ENCODE data around the gene ACTL7B. TPM values are rescaled to one million over a fixed set of nuclear protein-coding genes. Genes with fewer than 3 reads are reported as not detected.
"Not testable (repeated sequence)": the region's sequence is repeated elsewhere in the genome, so short reads cannot be mapped to it uniquely, and the experiment has no call there.

Gene ACTL7B
- total RNA-seq, 1 donor from 2014 or later, result not detected

DNA sequence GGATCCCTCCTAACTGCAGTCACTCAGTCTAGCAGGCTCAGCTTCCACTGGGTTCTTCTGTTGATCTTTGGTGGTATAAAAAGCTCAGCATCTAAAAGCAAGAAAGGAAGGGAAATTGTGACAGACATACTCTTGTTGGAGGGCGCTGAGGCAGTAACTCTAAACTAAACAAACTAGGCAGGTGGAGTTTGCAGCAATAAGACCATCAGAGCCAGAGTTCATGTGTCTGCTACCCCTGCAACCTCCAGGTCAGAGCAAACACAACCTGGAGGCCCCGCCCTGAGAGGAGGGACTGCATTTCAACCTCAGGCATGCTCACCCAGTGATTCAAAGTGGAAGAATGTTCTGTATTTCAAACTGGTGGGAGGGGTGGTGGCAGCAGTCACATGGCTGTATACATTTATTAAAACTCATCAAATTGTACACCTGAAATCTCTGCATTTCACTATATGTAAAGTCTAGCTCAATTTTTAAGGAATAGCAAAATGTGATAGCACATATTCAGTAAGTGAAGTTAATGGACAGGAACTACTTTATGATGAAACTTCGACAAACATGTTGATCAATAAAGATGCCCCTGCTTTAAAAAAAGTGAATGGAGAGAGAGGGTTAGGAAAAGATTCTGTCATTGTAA, 13.4 kb upstream of the ACTL7B start:
- DNase-seq, result no peak

DNA sequence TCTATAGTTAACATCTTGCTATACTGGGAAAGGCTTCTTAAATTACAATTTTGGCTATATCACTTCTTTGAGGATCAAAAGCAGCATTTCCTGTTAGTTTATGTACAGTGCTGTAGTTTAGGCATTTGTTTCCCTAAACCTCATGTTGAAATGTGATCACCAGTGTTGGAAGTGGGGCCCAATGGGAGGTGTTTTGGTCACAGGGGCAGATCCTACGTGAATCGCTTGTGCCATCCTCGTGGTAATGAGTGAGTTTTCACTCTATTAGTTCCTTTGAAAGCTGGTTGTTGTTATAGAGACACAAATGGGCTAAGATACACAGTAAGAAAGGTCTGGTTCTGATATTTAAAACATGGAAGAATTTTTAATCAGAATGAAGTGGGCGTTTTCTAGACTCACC, 12.0 kb upstream of the ACTL7B start:
- DNase-seq, result no peak

DNA sequence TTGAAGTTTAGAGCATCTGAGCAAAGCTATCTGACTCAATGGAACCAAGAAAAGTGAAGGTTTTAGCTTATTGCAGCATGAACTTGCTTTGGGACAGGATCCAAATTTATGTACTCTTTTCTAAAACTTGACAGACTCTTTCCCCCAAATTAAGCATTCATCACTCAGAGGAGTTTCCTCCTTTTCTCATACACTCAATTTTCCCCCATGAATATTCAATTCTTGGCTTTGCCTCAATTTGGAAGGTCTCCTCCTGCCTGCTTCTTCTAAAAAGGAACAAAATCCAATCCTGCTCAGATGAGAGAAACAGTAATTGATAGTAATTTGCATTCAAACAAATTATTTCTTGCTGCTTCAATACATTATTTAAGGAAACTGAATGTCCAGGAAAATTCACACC, 11.3 kb upstream of the ACTL7B start:
- no peak for DNase-seq

DNA sequence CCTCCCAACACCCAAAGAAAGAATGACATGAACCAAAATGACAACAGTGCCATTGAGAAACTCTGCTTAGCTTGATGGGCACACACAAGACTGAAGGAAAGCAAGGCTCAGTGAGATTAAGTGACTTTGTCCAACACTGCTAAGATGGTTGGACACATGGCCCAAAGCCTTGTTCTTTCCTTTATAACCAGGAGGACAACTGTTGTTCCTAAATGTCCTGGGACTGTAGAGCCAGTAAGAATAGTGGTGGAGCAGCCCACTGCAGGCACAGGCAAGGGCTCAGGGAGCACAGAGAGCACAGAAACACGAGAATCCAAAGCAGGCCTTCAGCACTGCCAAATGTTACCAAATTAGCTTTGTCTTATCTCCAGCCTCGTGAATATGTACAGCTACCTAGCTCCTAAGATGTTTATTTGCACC, 10.2 kb upstream of the ACTL7B start:
- DNase-seq, result no peak

DNA sequence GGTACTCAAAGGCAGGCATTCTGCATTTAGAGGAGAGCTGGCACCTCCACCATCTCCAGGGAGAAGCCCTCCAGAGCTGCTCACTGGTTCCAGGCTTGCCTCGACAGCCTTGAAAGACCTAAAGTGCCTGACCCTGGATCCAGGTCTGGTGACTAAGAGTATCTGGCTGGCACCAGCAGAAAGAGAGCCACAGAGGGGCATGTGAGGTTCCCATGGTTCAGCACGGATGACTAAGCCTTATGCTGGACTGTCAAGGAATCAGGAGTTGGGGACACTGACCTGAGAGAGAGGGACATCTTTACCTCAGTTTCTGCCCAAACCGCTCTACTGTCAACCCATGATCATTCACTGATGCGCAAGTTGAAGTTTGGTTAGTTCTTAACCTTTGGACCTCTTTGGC, 9.3 kb upstream of the ACTL7B start:
- no peak for DNase-seq

DNA sequence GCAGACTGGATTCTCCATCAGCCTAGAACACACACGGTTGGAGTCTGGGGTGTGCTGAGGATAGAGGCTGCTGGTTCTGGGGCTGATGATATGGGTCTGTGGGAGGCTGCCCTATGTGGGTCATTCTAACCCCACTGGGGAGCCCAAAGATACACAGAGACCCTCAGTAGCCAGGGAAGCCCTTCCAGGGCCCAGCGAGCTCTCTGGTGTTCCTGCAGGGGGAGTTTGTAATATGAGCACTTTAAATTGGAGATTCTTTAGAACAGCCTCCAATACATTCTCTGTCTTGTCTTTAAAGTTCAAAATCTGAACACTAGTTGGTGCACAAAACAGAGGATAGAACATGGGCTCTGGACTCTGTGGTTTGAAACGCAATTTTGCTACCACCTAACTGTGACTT, 8.7 kb upstream of the ACTL7B start:
- DNase-seq, result no peak

DNA sequence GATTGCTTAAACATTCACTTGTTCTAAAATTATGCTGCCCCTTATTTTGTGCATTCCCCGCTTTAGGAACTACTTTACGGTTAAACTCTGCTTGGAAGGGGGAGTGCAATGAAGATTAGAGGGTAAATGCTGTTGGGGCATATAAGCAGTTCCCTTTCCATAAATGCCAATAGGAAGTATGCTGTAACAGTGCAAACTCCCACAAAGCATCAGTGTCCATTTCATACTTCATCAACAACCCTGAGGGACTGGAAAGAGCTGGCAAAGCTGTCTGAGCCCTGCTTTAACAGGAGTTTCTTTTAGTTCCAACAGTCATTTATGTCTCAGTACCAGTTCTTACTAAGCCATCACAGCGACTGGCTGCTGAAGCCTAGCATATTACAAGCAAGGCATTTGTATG, 8.1 kb upstream of the ACTL7B start:
- no peak for DNase-seq

DNA sequence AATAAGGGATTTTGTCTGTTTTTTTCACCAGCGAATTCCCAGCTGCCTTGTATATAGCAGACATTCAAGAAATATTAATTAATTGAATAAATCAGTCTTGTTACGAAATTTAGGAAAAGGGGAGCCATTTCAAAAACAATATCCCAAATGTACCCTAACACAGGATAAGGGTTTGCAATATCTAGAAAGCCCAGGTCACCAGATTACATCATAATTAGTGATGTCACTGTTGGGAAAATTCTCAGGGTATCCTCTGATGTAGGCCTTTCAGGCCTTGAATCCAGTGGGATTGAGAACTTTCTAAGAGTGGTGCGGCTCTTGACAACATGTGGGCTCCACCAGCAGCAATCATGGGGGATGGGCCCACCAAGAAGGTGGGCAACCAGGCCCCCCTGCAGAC, 6.2 kb upstream of the ACTL7B start, which contains the start of gene ACTL7A:
Gene ACTL7A (plus strand): TSS at position 270 of the 400 bp plus-strand sequence. CDS start 57 bp downstream, at position 327.
- no peak for DNase-seq

DNA sequence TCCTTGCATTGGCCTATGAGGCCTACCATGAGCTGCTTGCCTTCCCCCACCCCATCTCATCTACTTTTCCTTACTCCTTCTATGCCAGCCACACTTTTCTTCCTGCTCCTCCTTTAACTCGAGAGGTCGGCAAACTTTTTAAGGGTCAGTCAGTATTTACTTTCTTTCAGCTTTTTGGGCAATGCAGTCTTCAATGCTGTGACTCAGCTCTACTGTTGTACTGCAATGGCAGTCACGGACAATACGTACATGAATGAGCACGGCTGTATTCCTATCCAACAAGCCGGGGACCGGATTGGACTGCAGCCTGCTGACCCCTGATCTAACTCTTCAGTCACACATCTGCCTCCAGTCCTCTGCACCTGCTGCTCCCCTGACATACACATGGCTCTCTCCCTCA, 5.7 kb upstream of the ACTL7B start:
- DNase-seq, result no peak

DNA sequence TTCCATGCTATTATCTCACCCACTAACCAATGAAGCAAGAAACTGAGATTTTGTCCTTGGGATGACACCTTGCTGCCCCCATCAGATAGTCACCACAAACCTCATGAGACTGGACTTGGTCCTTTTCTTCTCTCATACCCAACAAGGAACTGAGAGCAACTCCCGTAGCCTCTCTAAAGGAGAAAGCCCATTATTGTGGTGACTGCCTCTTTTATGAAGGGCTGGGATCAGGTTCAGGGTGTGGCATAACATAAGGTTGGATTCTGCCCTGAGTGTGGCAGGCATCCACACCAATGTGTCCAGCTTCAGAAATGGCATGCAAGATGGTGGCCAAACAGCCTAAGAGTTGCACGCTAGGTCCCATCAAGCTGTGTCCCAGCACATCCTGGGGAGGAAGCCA, 5.0 kb upstream of the ACTL7B start:
- no peak for DNase-seq

DNA sequence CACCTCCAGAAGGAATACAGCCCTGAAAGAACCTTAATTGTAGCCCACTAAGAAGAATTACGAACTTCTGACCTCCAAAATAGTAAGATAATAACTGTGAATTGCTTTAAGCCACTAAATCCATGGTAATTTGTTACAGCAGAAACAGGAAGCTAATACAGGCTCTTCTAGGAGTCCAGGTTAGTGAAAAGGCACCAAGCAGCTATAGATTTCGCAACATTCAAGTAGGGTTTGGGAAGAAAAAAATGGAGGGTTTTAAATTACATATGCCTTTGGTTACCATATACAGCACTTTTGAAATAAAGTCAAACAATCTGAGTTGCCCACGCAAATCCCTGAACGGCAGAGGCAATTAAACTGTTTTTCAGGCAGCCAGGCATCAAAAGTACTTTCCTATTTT, 4.6 kb upstream of the ACTL7B start:
- DNase-seq, result no peak

DNA sequence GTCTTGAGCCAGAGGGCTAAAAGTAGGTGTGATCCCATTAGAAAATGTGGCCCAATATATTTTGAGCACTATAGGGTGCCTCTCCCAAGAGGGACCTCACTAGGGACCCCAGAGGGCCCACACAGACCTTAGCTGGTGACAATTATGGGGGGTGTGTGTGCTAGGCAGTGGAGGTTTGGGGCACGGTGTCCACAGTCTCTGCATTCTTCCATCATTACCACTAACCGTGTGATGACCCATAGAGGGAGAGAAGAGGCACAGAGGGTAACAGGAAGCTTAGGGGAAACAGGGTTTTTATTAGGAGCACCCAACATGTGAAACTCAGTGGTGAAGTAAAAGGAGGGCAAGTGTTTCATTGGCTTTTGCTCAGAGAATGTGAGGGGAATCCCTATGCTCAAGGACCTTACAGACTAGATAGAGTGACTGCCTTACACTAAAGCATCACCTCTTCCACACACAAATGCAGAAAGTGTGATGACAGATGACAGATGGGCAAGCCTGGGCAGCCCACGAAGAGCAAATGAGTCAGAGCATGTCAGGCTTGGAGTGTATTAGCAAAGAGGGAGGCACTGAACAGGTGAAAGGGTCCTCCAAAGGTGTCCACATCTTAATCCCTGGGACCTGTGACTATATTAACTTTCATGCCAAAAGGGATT, 3.8 kb upstream of the ACTL7B start:
- DNase-seq, result no peak

DNA sequence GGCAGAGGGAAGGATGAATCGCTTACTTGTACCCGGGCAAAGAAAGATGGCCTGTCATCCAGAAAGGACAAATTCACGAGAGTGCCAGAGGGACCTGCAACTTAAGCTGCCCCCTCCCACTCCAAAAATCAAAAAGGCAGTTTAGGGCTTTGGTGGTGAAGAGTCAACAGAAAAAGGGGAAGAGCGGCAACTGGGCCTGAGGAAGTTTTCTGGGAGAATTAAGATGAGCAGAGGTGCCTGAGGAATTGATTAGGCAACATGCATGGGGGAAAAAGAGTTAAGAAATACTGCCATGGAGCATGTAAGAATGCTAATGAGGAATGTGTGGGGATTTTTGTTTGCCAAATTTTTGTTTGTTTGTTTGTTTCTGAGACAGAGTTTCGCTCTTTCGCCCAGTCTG, 1.8 kb upstream of the ACTL7B start:
- DNase-seq, result no peak

DNA sequence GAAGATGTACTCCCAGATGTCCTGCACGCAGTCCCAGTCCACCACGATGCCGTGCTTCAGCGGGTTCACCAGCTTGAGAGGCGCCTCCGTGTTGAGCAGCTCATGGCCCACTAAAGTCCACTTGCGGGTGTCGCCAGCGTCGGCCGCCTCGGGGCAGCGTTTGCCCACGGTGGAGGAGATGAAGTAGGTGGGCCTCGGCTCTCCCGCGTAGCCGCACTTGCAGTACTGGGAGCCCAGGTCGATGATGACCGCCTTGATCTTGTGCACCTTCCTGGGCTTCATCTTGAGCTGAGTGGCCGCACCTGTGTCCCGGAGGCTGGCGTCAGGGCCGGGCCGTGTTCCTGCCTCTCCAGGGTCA, 278 bp downstream of the ACTL7B start:
- DNase-seq, result no peak

DNA sequence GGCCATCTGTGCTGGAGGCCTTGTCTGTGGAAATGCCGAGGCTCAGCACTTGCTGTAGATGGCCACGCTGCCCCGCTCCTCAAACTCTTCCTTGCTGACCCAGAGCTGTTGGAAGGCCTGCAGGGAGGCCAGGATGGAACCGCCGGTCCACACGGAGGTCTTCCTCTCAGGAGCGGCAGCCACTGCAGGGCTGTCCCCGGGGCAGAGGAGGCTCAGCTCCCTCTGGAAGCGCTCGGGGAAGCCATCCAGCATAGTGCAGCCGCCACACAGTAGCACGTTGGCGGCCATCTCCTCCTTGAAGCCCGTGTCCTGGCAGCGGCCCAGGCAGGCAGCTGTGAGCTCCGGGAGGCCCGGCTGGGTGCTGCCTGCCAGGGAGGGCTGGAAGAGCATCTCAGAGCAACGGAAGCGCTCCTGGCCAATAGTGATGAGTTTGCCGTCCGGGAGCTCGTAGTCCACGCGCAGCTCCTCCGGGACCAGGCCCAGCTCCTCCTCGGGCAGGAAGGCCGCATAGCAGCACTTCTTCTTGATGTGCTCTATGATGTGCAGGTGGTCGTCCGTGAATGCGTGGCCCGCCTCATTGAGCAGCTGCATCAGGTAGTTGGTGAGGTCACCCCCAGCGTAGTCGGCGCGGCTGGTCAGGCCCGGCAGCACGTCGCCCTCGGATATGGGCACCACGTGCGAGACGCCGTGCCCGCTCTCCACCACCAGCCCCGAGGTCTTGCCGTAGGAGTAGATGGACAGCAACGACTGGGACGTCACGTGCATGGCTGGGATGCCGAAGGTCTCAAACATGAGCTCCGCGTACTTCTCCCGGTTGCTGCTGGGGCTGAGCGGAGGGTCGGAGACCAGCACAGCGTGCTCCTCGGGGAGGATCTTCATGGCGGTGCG, 901 bp downstream of the ACTL7B start:
- no peak for DNase-seq

DNA sequence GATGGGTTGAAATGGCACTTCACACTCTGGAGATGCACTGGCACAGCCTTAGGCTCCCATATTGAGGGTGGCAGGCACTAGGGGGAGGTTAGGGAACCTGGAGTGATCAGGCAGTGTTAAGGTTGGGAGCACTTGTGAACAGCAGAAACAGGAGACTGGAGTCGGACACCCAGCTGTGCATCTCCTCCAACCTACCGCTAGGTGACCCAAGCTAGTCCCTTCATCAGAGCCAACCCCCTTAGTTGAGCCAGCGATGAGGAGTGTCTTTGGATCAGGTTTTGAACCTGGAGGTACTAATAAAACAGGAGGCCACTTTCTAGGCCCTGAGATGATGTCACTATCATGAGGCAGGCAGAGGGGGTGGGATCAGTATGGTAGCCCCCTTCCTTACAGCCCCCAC, 1.7 kb downstream of the ACTL7B start:
- no peak for DNase-seq

DNA sequence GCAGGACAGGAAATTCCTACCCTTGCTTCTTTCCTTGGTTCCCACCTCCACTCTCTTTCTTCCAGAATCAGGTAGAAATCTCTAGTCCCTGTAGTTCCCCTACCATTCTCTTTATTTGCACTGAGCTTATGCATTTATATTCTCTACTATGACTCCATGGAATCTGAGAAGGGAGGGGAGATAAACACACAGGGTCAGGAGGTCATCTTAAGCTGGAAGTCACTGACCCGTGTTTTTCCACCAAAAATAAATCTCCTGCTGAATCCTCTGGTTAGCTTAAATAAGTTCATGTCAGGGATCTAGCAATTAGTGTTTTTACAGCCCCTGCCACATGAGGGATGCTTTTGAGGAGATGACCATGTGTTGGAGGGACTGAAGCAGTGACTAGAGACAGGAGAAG, 3.7 kb downstream of the ACTL7B start:
- DNase-seq, result no peak

DNA sequence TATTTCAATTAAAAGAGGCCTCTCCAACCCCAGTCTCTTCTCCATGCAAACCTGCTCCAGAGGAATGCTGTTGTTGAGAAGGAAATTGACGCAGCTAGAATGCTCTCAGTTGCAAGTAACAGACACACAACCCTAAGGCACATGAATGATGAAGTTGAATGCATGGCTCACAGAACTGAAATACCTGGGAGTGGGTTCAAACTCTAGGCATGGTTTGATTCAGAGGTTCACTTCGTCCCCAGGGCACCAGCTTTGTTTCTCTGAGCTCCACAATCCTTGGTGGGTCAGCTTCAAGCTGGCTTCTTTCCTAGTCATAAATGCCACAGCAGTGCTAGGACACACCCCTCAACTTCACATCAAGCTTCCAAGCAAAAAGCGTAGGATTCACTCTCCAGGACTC, 4.6 kb downstream of the ACTL7B start:
- DNase-seq, result no peak

DNA sequence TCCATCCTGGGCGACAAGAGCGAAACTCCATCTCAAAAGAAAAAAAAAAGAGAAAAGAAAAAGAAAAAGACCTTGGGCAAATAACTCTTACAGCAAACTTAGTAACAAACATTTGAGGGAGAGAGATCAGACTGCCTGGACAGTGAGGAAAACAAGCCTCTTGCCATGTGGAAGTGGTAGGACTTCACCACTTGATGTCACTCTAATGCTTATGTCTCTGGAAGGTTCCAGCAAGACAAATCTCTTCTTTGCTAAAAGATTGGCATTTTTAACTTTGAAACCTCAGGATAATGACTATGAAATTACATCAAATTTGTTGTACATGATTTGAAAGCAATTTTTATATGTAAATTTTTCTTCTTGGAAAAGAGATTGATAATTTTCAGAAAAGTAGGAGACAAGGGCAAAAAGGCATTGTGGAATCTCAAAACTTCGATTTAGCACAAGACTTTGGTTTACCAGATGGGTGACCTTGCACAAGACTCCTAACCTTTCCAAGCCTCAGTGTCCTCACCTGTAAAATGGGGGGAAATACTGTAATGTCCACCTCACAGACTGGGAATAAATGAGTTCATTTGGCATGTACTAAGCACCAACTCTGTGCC, 5.4 kb downstream of the ACTL7B start:
- DNase-seq, result peak; percentile 65

DNA sequence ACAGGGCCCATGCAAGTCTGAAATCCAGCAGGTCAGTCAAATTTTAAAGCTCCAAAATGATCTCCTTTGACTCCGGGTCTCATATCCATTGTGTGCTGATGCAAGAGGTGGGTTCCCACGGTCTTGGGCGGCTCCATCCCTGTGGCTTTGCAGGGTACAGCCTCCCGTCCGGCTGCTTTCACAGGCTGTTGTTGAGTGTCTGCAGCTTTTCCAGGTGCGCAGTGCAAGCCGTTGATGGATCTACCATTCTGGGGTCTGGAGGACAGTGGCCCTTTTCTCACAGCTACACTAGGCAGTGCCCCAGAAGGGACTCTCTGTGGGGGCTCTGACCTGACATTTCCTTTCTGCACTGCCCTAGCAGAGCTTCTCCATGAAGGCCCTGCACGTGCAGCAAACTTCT, 7.5 kb downstream of the ACTL7B start:
- DNase-seq, result not testable (repeated sequence)

DNA sequence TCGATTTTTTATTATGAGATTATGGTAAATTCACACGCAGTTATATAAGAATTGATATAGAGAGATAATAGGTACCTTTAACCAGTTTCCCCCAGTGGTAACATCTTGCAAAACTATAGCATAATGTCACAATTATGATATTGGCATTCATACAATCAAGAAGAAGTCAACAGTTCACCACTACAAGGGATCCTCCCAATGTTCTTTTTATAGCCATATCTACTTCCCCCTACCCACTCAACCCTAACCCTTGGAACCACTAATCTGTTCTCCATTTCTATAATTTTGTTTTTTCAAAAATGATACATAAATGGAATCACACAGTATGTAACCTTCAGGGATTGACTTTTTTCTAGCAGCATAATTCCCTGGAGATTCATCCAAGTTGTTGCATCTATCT, 9.8 kb downstream of the ACTL7B start:
- no peak for DNase-seq

DNA sequence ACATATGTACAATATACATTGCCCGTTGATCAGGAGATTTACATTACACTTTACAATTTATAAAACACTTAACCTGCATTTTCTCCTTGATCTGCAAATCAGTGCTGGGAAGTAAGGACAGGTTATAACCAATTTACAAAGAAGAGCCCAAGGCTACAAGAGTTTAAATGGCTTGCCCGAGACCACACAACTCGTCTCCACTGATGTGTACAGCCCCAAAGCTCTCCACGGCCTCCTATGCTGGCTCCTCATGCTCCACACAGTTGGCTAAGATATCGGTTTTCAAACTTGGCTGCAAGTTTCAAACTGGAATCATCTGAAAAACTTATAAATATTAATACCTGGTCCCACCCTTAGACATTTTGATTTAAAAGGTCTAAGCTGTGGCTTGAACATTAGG, 10.3 kb downstream of the ACTL7B start:
- no peak for DNase-seq

DNA sequence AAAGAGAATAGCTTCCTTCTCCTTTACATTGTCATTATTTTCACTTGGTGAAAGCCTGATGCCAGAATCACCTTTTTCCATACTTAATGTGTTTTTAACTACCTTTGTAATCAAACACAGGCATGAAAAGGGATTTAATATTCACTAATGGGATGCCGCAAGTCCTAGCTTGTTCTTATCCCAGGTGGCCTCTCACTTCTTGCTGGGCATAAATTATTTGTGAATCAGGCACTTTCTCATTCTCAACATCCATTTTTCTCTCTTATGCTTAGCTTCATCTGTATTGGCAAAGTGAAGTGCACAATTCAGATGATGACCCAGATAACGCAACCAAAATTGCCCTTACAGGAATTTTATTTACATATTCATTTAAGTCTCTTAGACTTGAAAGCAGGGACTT, 10.9 kb downstream of the ACTL7B start:
- DNase-seq, result no peak

All from dermis blood vessel endothelial cell (primary cell).